A549 (cell line): ENCODE measurements around the gene PEX14. TPM values are rescaled to one million over a fixed set of nuclear protein-coding genes. Genes with fewer than 3 reads are reported as not detected.

Experiments
- ATAC-seq, 2 experiments: fragments of 200-7000 bp in 1 of 2; fragments of >200 bp in 1 of 2; cut with Nextera tagmentation in 1 of 2; cut with Tn5 transposase in 1 of 2; 3 replicates each; pipeline versions ENCODE4 v1.8.0 to v1.9.1; 2018 to 2020; ENCODE audit warnings: mild to moderate bottlenecking in 1 of 2, moderate library complexity in 1 of 2
- CTCF ChIA-PET: fragments of 300-600 bp; sonication (Branson Sonifier 250); formaldehyde crosslinking; extraction: SDS; loops from one replicate; lab custom pipeline; 2021; ENCODE audit warnings: antibody characterized with exemption, inconsistent platforms; lab: Yijun Ruan, JAX
- POLR2A ChIA-PET: fragments of 350-600 bp; formaldehyde crosslinking; extraction: SDS; loops from one replicate; lab custom pipeline; 2021; ENCODE audit warnings: antibody characterized with exemption, inconsistent platforms; lab: Yijun Ruan, JAX
- DNase-seq, 2 experiments: peaks; one replicate each; pipeline versions ENCODE4 v3.0.0 to v3.0.0-alpha.2; 2011 to 2016; ENCODE audit warnings: low read depth in 1 of 2, low spot score in 1 of 2
- FAIRE-seq: peaks from 2 replicates; lab custom pipeline; 2011; peaks lifted over from hg19 to GRCh38; lab: Jason Lieb, UNC
- H3K27ac ChIP-seq, 2 experiments: fragments of >200 bp; sonication (Bioruptor Twin); formaldehyde crosslinking; 3 replicates each; pipeline ENCODE4 v1.5.1; 2016 to 2017
- H3K4me1 ChIP-seq: fragments of >200 bp; sonication (Bioruptor Twin); formaldehyde crosslinking; 3 replicates; pipeline ENCODE4 v1.6.1; 2016
- H3K4me2 ChIP-seq: fragments of >200 bp; sonication (Bioruptor Twin); formaldehyde crosslinking; 3 replicates; pipeline ENCODE4 v1.6.1; 2016
- H3K4me3 ChIP-seq: fragments of >200 bp; sonication (Bioruptor Twin); formaldehyde crosslinking; 3 replicates; pipeline ENCODE4 v1.5.1; 2016
- H3K9me3 ChIP-seq: fragments of >200 bp; sonication (Bioruptor Twin); formaldehyde crosslinking; 3 replicates; pipeline ENCODE4 v1.6.1; 2016
- CBX2 ChIP-seq: fragments of 200-600 bp; sonication (generic); IDR thresholded peaks from 2 replicates; pipeline ENCODE4 v1.6.1; 2016; ENCODE audit warnings: low read depth, mild to moderate bottlenecking, borderline replicate concordance
- CBX8 ChIP-seq: fragments of 200-600 bp; sonication (generic); IDR thresholded peaks from 2 replicates; pipeline ENCODE4 v1.6.1; 2016
- CHD2 ChIP-seq: fragments of 150-350 bp; IDR thresholded peaks from 2 replicates; pipeline ENCODE4 v1.6.1; 2014; ENCODE audit warnings: low read length; ENCODE audit not compliant: partially characterized antibody
- EHF ChIP-seq: fragments of 250-450 bp; sonication (Bioruptor Pico); IDR thresholded peaks from 2 replicates; pipeline ENCODE4 v1.5.0; 2020; ENCODE audit warnings: mild to moderate bottlenecking
- EP300 ChIP-seq, 2 experiments: fragments of >200 bp; sonication (Bioruptor Twin); formaldehyde crosslinking; IDR thresholded peaks; 2 replicates in 1 of 2; 3 replicates in 1 of 2; pipeline ENCODE4 v1.6.1; 2016 to 2017
- ESRRA ChIP-seq: fragments of 150-350 bp; IDR thresholded peaks from 2 replicates; pipeline ENCODE4 v1.6.1; 2014; ENCODE audit warnings: mild to moderate bottlenecking, low read length, borderline replicate concordance
- HDAC2 ChIP-seq: fragments of 200-600 bp; sonication (generic); IDR thresholded peaks from 2 replicates; pipeline ENCODE4 v1.6.1; 2016
- HOXA7 ChIP-seq: fragments of 250-450 bp; sonication (Bioruptor Pico); IDR thresholded peaks from 2 replicates; pipeline ENCODE4 v1.5.0; 2020; ENCODE audit warnings: mild to moderate bottlenecking, moderate library complexity
- HOXB5 ChIP-seq: fragments of 250-450 bp; sonication (Bioruptor Pico); IDR thresholded peaks from 2 replicates; pipeline ENCODE4 v1.5.0; 2020; ENCODE audit warnings: mild to moderate bottlenecking, moderate library complexity
- JUNB ChIP-seq: fragments of >200 bp; sonication (Bioruptor Twin); formaldehyde crosslinking; IDR thresholded peaks from 2 replicates; pipeline ENCODE4 v1.6.1; 2016
- MAFK ChIP-seq: fragments of 450-650 bp; IDR thresholded peaks from 2 replicates; pipeline ENCODE4 v1.6.1; 2014; ENCODE audit not compliant: partially characterized antibody
- MYC ChIP-seq: IDR thresholded peaks from 2 replicates; pipeline ENCODE4 v1.6.1; 2012; ENCODE audit warnings: mild to moderate bottlenecking, inconsistent platforms, low read length, improper control_type of control experiment, borderline replicate concordance
- NPAS2 ChIP-seq: fragments of 250-450 bp; sonication (Bioruptor Pico); IDR thresholded peaks from 2 replicates; pipeline ENCODE4 v1.8.0; 2022; ENCODE audit warnings: mild to moderate bottlenecking, moderate library complexity, borderline replicate concordance
- SREBF2 ChIP-seq: fragments of 450-650 bp; IDR thresholded peaks from 2 replicates; pipeline ENCODE4 v1.6.1; 2014; ENCODE audit warnings: mild to moderate bottlenecking, moderate library complexity
- TFCP2L1 ChIP-seq: fragments of 250-450 bp; sonication (Bioruptor Pico); IDR thresholded peaks from 2 replicates; pipeline ENCODE4 v1.5.0; 2021; ENCODE audit warnings: mild to moderate bottlenecking
- ZFP36 ChIP-seq: fragments of 450-650 bp; IDR thresholded peaks from 2 replicates; pipeline ENCODE4 v1.6.1; 2014; ENCODE audit warnings: borderline replicate concordance; ENCODE audit not compliant: partially characterized antibody
- WGBS: methylation state at CpG from one replicate; pipeline ENCODE4 v1.1.6; 2017; ENCODE audit errors: missing lambda C conversion rate; 5-methylcytosine and 5-hydroxymethylcytosine counted together
- polyA plus RNA-seq, 4 experiments: library from polyadenylated mRNA; depleted of rRNA in 3 of 4; stranded (reverse); fragments of >200 nt; fragmentation: RNase III in 1 of 4; extraction: RNeasy Plus Mini Kit Qiagen cat#74134 plus additional on column Dnase treatment in 1 of 4; gene quantifications; 2 replicates in 3 of 4; 3 replicates in 1 of 4; pipeline ENCODE4 v1.2.3, GENCODE V29; 2011 to 2017
- TF ChIP-seq, protein P1 (sequence below): IDR thresholded peaks from 2 replicates; pipeline ENCODE4 v1.6.1; 2012
- TF ChIP-seq, protein P2 (sequence below): IDR thresholded peaks from 2 replicates; pipeline ENCODE4 v1.6.1; 2012; ENCODE audit warnings: low read depth, borderline replicate concordance
- TF ChIP-seq, protein P3 (sequence below): fragments of 450-650 bp; IDR thresholded peaks from 2 replicates; pipeline ENCODE4 v1.6.1; 2014; ENCODE audit warnings: antibody characterized with exemption
- TF ChIP-seq, protein P4 (sequence below): fragments of >200 bp; sonication (Bioruptor Twin); formaldehyde crosslinking; IDR thresholded peaks from 3 replicates; pipeline ENCODE4 v1.5.1; 2016

The PEX14 gene
- polyA plus RNA-seq, 2 of the 4 experiments (the other 2 are of a cell fraction), result 7.7 to 15.0 TPM

DNA sequence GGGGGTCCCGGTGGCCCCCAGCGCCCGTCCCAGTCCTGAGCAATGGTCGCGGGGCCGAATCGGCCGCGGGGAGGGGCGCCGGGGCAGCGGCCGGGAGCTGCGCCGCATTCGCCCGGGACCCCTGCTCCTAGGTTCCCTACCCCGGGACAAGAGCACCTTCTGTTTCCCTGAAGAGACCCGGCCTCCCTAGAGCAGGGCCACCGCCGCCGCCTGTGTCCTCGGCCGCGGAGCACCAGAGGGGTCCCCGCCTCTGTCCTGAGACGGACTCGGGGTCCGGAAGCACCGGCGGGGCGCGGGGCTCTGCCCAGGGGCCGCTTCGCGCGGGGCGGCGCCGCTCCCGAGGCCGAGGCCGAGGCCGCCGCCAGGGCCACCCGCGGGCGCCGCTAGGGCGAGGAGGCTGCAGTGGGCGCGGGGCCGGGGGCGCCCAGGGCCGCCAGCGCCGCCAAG, 163.8 kb downstream of the PEX14 start (continued):
- TF ChIP-seq EP300 (IDR thresholded peaks at IDR 0.05) (no peak), MYC (no peak), CHD2 (no peak), ESRRA (no peak), EHF (CRISPR knock-in tag) (no peak), NPAS2 (CRISPR knock-in tag) (no peak), CBX2 (no peak), HOXB5 (no peak), CBX8 (no peak)
- TF ChIP-seq, protein P1, sequence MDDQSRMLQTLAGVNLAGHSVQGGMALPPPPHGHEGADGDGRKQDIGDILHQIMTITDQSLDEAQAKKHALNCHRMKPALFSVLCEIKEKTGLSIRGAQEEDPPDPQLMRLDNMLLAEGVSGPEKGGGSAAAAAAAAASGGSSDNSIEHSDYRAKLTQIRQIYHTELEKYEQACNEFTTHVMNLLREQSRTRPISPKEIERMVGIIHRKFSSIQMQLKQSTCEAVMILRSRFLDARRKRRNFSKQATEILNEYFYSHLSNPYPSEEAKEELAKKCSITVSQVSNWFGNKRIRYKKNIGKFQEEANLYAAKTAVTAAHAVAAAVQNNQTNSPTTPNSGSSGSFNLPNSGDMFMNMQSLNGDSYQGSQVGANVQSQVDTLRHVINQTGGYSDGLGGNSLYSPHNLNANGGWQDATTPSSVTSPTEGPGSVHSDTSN, result no peak

DNA sequence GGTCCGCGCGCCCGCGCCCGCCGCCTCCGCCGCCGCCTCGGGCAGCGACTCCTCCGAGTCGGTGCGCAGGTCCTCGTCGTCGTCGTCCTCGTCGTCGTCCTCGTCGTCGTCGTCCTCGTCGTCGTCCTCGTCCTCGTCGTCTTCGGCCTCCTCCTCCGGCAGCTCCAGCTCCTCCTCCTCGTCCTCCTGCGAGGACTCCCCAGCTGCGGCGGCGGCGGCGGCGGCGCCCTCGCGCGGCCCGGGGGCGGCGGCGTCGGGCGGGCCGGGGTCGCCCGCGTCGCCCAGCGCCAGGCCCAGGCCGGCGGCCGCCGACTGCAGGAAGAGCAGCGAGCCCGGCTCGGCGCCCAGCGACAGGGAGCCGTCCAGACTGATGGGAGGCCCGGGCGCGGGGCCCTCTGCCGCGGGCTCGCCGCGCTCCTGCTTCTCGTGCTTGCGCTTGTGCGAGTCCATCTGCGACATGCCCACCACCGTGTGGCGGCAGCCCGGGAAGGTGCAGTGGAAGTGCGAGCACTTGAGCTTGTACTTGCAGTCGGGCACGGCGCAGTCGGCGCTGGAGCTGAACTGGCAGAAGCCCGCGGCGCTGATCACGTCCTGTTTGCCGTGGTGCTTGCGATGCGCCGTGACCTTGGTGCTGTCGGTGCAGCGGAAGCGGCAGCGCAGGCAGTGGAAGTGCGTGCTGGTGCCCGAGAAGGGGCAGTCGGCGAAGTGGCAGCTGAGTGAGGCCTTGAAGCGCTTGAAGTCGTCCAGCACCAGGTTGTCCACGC, 164.4 kb downstream of the PEX14 start:
- no peak overlapping the region for H3K4me3 ChIP-seq
- no peak for FAIRE-seq
- TF ChIP-seq MYC (no peak), HDAC2 (no peak), CHD2 (no peak), MAFK (no peak), TFCP2L1 (CRISPR knock-in tag) (no peak), HOXA7 (no peak), CBX2 (no peak), JUNB (no peak), ZFP36 (no peak), CBX8 (no peak), SREBF2 (no peak)
- TF ChIP-seq, protein P2, sequence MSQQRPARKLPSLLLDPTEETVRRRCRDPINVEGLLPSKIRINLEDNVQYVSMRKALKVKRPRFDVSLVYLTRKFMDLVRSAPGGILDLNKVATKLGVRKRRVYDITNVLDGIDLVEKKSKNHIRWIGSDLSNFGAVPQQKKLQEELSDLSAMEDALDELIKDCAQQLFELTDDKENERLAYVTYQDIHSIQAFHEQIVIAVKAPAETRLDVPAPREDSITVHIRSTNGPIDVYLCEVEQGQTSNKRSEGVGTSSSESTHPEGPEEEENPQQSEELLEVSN, result no peak
- TF ChIP-seq, protein P3, sequence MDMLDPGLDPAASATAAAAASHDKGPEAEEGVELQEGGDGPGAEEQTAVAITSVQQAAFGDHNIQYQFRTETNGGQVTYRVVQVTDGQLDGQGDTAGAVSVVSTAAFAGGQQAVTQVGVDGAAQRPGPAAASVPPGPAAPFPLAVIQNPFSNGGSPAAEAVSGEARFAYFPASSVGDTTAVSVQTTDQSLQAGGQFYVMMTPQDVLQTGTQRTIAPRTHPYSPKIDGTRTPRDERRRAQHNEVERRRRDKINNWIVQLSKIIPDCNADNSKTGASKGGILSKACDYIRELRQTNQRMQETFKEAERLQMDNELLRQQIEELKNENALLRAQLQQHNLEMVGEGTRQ, result no peak
- TF ChIP-seq, protein P1, result no peak
- TF ChIP-seq, protein P4, sequence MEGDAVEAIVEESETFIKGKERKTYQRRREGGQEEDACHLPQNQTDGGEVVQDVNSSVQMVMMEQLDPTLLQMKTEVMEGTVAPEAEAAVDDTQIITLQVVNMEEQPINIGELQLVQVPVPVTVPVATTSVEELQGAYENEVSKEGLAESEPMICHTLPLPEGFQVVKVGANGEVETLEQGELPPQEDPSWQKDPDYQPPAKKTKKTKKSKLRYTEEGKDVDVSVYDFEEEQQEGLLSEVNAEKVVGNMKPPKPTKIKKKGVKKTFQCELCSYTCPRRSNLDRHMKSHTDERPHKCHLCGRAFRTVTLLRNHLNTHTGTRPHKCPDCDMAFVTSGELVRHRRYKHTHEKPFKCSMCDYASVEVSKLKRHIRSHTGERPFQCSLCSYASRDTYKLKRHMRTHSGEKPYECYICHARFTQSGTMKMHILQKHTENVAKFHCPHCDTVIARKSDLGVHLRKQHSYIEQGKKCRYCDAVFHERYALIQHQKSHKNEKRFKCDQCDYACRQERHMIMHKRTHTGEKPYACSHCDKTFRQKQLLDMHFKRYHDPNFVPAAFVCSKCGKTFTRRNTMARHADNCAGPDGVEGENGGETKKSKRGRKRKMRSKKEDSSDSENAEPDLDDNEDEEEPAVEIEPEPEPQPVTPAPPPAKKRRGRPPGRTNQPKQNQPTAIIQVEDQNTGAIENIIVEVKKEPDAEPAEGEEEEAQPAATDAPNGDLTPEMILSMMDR, result no peak
- TF ChIP-seq, all 56 proteins: peak for 0
- Histone ChIP-seq H3K4me1 (no peaks in the 10 kb centered on the region; the same call in 2 of the 3 replicates), H3K4me2 (no peak overlapping the region), H3K27ac (no peak overlapping the region), H3K9me3 (no peaks in the 10 kb centered on the region)
- ChIA-PET CTCF (no interaction called here), POLR2A (no interaction called here)
- DNase-seq, result no peak
- ATAC-seq, result no peak
- 96% methylated on average over 89 of the region's 108 CpGs for WGBS
